GM18867 (cell line): ENCODE data around the gene SSC4D.

Experiments used
- ATAC-seq: cut with Tn5 transposase; IDR thresholded peaks from one replicate; pipeline ENCODE4 v1.9.1; 2021; ENCODE audit warnings: mild to moderate bottlenecking, moderate library complexity; ENCODE audit not compliant: unreplicated experiment

Gene SSC4D

DNA sequence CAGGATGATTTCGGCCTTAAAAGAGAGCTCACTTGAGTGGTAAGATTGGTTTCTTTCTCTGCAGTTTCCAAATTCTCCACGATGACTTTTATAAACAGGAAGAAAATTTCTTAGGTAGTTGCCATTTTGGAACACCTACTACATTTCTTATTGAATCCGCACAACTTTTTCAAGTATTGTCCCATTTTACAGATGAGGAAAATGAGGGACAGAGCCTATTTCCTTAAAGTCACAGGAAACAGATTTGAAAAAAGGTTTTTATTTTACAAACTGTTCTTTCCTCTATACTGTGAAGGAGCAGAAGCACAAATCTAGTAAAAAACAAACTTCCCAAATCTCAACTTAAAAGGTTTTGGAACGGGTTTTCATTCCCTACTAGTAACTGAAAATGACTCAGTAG is 53.4 kb downstream of the SSC4D start:
- no peak for ATAC-seq

DNA sequence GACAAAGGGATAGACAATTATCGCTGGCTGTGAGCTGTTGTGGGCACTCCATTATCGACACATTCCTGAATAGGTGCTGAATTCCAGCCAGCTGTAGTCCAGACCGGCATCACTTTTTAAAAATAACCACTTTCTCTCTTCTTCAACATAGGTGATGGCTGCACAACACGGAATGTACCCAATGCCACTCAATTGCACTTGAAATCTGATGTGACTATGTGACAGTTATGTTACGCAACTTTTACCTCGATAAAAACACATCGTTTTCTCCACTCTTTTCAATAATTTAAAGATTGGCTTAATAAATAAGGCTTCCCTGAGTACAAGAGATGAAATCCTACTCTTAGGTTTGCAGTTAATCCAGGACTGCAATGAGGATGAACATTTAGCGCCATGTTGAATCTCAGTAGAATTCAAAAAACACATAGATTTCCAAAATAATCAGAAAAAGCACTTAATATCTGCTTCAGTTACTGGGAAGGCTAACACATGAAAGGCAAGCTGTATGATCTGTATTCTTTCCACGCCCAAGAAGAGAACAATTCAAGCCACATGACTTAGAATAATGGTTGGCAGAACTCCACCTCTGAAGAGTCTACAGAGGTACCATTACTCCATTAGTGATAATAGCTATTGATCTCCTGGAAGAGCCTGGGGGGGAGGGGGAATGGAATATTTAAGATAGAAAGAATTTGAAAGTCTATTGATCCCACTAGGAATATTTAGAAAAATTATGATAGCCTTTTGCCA is 54.3 kb downstream of the SSC4D start:
- ATAC-seq = no peak

DNA sequence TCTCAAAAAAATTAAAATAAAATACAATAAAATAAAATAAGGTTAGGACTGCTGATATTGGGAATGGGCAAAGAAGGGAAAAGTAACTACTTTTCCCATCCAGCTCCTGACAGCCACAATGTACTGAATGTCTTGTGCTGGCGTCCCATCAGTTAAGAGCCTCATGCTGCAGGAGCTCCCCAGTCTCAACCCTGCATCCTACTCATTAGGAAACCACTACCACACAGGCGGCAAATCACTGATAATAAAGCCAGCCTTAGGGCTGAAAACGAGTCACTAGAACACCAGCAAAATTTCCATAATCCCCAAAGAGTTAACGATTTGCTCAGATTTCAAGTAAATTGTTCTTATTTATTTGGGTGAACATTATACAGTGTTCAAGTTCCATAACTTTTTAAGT is 55.0 kb downstream of the SSC4D start:
- no peak for ATAC-seq

DNA sequence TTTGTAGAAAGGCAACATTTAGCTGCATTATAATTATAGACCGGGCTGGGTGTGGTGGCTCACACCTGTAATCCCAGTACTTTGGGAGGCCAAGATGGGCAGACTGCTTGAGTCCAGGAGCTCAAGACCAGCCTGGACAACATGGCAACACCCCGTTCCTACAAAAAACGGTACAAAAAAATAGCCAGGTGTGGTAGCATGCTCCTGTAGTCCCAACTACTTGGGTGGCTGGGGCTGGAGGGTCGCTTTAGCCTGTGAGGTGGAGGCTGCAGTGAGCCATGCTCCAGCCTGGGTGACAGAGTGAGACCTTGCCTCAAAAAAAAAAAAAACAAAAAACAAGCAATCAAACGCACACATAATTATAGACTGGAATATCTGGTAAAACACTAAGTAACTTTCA is 55.8 kb downstream of the SSC4D start:
- no peak for ATAC-seq

DNA sequence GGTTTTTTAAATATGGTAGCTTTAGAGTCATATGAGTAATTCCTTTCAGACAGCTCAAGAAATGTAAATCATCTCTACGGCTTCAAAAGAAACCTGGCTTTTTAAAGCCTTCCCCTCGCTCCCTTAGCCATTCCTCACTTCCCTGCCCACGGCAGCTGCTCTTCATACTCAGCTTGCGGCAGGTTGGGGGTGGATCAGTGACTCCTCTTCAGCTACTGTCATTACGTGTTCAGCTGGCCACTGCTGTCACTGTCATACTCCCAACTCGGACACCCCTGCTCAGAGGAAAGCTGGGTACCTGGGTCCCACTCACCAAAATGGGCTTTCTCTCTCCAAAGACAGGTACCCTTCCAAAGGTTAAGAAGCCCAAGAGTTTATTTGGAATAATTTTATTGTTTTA is 57.3 kb downstream of the SSC4D start:
- no peak for ATAC-seq

DNA sequence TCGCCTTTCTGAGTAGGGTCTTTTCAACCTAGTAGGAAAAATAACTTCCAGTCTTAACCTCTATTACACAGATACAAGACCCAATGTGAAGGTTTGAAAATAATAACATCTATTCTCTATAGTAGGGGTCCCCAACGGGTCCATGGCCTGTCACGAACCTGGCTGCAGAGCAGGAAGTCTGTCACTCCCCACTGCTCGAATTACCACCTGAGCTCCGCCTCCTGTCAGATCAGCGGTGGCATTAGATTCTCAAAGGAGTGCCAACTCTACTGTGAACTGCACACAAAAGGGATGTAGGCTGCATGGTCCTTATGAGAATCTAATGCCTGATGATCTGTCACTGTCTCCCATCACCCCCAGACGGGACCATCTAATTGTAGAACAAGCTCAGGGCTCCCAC is 58.1 kb downstream of the SSC4D start:
- no peak for ATAC-seq

DNA sequence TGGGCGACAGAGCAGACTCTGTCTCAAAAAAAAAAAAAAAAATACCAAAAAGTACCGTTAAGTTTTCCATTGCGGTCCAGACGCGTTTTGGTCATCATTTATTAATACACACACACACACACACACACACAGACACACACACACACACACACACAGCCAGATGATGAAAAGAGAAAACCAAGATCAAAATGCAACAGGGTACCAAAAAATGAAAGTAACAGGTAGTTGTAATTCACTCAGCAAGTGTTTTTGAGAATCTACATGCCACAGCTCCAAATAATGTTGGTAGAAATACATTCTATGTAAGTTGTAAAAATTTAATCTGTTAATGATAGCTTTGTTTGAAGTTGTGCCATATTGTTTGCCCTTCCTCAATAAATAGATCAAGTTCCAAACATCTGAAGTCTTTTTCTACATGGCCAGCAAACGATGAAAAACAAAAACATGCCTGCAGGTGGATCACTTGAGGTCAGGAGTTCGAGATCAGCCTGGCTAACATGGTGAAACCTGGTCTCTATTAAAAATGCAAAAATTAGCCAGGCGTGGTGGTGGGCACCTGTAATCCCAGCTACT is 60.1 kb downstream of the SSC4D start:
- ATAC-seq = no peak

DNA sequence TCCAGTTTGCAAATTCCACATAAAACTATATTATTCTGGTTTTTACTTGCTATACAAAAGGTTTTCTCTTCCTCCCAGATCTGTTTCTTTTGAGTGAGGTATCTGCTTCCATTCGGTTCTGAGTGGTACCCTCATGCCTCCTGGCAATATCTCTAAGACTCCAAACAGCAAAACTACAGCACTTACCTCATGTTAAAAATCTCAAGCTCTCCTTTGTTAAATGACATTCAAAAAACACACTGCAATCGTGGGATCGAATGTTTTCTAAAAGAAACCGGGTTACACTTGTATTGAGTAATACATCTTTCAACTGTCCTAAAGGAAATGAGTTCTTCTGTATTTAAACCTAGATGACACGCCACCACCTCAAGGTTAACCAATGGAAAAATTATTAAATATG is 61.8 kb downstream of the SSC4D start:
- ATAC-seq = no peak

DNA sequence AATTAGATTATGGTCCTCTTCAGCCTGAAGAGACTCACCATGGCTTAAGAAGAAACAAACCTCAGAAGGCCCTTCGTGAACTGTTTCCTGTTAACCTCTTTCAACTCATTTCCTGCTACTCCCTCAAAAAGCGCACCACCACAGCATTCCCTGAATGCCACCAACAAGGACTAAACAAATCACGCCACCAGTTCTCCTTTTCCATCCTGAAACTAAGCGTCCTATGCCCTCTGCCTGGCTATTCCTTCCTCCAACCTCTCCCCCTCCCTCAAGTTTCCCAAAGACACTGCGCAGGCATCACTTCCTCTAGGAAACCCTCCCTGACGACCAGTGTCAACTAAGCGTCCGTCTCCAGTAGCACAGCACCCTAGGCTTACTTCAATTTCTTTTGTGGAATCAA is 62.7 kb downstream of the SSC4D start:
- ATAC-seq = no peak

DNA sequence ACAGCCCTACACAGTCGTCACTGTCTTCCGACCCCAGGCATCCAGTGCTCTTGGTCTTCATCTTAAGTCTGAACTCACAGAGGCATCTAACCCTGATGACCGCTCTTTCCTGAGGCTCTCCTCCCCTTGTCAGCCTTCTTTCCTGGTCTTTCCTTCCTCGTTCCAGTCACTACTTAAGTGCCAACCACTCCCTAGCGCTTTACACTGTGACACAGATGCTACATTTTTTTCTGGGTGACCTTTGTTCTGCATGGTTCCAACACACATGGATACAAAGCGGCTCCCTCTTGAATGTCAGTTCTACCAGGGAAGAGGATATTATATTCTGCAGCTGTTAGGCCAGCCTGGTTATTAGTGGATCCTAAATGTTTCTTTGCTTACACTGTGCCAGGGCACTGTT is 63.4 kb downstream of the SSC4D start:
- ATAC-seq = no peak

DNA sequence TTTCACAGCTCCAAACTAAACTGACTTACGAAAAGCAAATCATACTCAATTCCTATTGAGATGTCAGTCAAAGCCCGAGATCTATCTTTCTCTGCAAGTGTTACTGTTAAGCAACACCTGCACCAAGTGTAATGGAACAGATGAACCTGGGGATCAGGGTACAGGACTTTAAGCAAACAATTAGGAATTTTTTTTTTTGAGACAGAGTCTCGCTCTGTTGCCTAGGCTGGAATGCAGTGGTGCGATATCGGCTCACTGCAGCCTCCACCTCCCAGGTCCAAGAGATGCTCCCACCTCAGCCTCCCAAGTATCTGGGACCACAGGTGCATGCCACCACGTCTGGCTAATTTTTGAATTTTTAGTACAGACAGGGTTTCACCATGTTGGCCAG is 65.6 kb downstream of the SSC4D start:
- no peak for ATAC-seq

DNA sequence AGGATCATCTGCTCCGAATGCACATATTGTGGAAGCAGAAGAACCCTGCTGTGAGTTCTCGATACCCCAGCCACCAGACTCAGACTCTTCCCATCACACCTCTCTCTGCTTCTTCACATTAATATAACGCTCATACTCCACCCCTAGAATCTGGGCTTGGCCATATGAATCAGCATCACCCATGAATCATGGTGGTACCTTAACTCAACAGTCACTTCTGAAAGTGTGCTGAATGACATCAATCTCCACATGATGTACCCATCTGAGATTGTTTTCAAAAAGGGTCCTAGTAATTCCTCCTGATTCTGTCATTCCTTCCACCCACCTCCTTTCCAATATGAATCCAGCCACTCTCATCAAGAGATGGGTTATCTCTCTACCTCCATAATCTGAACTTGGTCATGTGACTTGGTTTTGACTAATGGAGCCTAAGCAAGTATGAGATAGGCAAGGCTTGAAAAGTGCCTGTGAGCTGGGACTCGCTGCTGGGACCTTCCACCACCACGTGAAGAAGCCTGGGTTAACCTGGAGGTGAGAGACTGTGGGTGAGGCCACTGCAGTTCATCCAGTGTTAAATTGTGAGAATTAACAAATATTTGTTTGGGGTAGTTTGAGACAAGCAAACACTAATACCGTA is 66.1 kb downstream of the SSC4D start:
- ATAC-seq = no peak

DNA sequence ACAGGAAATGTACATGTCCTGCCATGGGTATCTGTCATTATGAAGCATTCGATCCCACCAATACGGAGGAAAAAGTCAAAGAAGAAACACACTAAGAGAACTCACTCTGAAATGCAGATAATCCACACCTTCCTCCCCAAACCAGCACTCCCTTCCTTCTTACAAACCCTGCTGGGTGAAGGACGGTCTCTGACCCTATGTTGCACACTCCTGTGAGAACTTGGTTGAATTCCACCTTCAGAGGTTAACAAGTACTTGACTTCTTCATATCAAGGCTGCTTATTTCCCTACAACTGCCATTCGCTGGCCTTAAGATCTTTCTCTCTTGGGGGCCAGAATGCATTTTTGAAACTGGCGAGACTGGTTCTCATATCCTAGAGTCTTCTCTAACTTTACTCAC is 67.3 kb downstream of the SSC4D start:
- no peak for ATAC-seq

DNA sequence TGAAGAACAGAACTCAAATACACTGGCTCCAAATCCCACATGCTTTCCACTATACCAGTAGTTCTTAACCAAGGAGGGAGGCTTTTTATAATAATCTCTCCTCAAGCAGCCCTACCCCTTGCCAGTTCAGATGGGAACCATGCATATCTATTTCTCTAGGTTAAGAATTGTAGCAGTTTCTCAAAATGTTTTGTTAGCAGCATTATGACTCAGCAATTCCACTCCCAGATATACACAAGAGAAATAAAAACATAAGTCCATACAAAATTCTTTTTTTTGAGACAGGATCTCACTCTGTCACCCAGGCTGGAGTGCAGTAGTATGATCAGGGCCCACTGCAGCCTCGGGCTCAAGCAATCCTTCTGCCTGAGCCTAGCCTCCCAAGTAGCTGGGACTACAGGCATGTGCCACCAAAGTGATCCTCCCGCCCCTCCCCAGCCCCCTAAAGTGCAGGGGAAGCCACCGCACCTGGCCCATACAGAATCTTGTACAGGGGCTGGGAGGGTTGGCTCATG is 68.8 kb downstream of the SSC4D start:
- ATAC-seq = no peak
